Astrocyte (in vitro differentiated cells and primary cell): ENCODE results near the gene C19orf38. TPM values are rescaled to one million over a fixed set of nuclear protein-coding genes. Genes with fewer than 3 reads are reported as not detected.
"Not testable (repeated sequence)": the region's sequence is repeated elsewhere in the genome, so short reads cannot be mapped to it uniquely, and the experiment has no call there.

Experiments
- DNase-seq: peaks from one replicate; pipeline ENCODE4 v3.0.0-alpha.2; 2010; ENCODE audit warnings: low read depth
- FAIRE-seq: peaks from 2 replicates; lab custom pipeline; 2011; peaks lifted over from hg19 to GRCh38; lab: Jason Lieb, UNC
- H2AFZ ChIP-seq: 2 replicates; pipeline ENCODE4 v1.6.0; 2012; ENCODE audit warnings: low read depth, low read length, inconsistent platforms
- H3K27ac ChIP-seq: 2 replicates; pipeline ENCODE4 v1.5.1; 2011; ENCODE audit warnings: low read depth, low read length, inconsistent platforms
- H3K27me3 ChIP-seq: 2 replicates; pipeline ENCODE4 v1.6.0; 2011; ENCODE audit warnings: low read length, inconsistent platforms; ENCODE audit not compliant: insufficient read depth
- H3K36me3 ChIP-seq: 2 replicates; pipeline ENCODE4 v1.5.1; 2011; ENCODE audit warnings: low read length, inconsistent platforms; ENCODE audit not compliant: insufficient read depth
- H3K4me1 ChIP-seq: 2 replicates; pipeline ENCODE4 v1.5.1; 2011; ENCODE audit warnings: low read length, inconsistent platforms; ENCODE audit not compliant: insufficient read depth
- H3K4me2 ChIP-seq: 2 replicates; pipeline ENCODE4 v1.6.0; 2012; ENCODE audit warnings: low read length, inconsistent platforms
- H3K4me3 ChIP-seq: 2 replicates; pipeline ENCODE4 v1.5.1; 2011; ENCODE audit warnings: low read depth, mild to moderate bottlenecking, low read length, inconsistent platforms; ENCODE audit not compliant: insufficient read depth
- H3K79me2 ChIP-seq: 2 replicates; pipeline ENCODE4 v1.6.0; 2012; ENCODE audit warnings: mild to moderate bottlenecking, low read length, inconsistent platforms; ENCODE audit not compliant: insufficient read depth
- H3K9ac ChIP-seq: 2 replicates; pipeline ENCODE4 v1.6.0; 2012; ENCODE audit warnings: mild to moderate bottlenecking, low read length, inconsistent platforms
- H3K9me3 ChIP-seq: 2 replicates; pipeline ENCODE4 v1.5.1; 2012; ENCODE audit warnings: low read depth, mild to moderate bottlenecking, low read length, inconsistent platforms; ENCODE audit not compliant: insufficient read depth
- H4K20me1 ChIP-seq: 2 replicates; pipeline ENCODE4 v1.6.0; 2012; ENCODE audit warnings: low read length, inconsistent platforms; ENCODE audit not compliant: insufficient read depth
- H3K27ac Mint-ChIP-seq: one replicate; pipeline ENCODE4 v1.8.0; 2021; ENCODE audit warnings: mild to moderate bottlenecking, mixed read lengths; ENCODE audit not compliant: unreplicated experiment
- H3K27me3 Mint-ChIP-seq: one replicate; pipeline ENCODE4 v1.8.0; 2021; ENCODE audit warnings: low read depth, mixed read lengths; ENCODE audit not compliant: unreplicated experiment
- H3K36me3 Mint-ChIP-seq: one replicate; pipeline ENCODE4 v1.8.0; 2021; ENCODE audit warnings: low read depth, mixed read lengths; ENCODE audit not compliant: unreplicated experiment
- H3K4me1 Mint-ChIP-seq: one replicate; pipeline ENCODE4 v1.8.0; 2021; ENCODE audit warnings: low read depth, mixed read lengths; ENCODE audit not compliant: unreplicated experiment
- H3K4me3 Mint-ChIP-seq: one replicate; pipeline ENCODE4 v1.8.0; 2021; ENCODE audit warnings: mild to moderate bottlenecking, moderate library complexity, mixed read lengths; ENCODE audit not compliant: unreplicated experiment
- H3K9me3 Mint-ChIP-seq: one replicate; pipeline ENCODE4 v1.8.0; 2021; ENCODE audit warnings: mild to moderate bottlenecking, mixed read lengths; ENCODE audit not compliant: unreplicated experiment
- EZH2 ChIP-seq: IDR thresholded peaks from 2 replicates; pipeline ENCODE4 v1.6.1; 2012; ENCODE audit warnings: mild to moderate bottlenecking, low read length, inconsistent platforms; ENCODE audit not compliant: insufficient read depth
- total RNA-seq: library from RNA; stranded (reverse); gene quantifications from 2 replicates; pipeline ENCODE4 v1.2.1, GENCODE V29; 2021
- TF ChIP-seq, protein P1 (sequence below): IDR thresholded peaks from 2 replicates; pipeline ENCODE4 v1.5.1; 2011; ENCODE audit warnings: low read depth, mild to moderate bottlenecking, inconsistent platforms, low read length, moderate library complexity; ENCODE audit not compliant: insufficient read depth

Gene C19orf38
- total RNA-seq, 1 donor from 2014 or later = 0.23 TPM

DNA sequence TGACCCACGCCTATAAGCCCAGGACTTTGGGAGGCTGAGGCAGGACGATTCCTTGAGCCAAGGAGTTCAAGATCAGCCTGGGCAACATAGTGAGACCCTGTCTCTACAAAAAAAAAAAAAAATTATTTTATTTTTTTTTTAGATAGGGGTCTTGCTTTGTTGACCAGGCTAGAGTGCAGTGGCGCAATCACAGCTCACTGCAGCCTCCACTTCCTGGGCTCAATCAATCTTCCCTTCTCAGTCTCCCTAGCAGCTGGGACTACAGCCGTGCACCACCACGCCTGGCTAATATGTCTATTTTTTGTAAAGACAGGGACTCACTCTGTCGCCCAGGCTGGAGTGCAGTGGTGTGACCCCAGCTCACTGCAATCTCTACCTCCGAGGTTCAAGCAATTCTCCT lies 4.7 kb downstream of the C19orf38 start:
- Histone ChIP-seq H4K20me1 (no peaks in the 10 kb centered on the region), H3K27me3 (no peaks in the 10 kb centered on the region), H3K4me3 (no peak overlapping the region), H3K9me3 (no peaks in the 10 kb centered on the region), H3K79me2 (no peaks in the 10 kb centered on the region), H3K4me1 (no peaks in the 10 kb centered on the region), H3K4me2 (no peak overlapping the region), H3K9ac (no peak overlapping the region), H3K27ac (no peak overlapping the region), H3K36me3 (no peaks in the 10 kb centered on the region), H2AFZ (no peak overlapping the region)
- no peaks in the 10 kb centered on the region for H3K4me1 Mint-ChIP-seq
- DNase-seq (no peak), FAIRE-seq (no peak)
- no peak overlapping the region for H3K27ac Mint-ChIP-seq
- no peaks in the 10 kb centered on the region for H3K9me3 Mint-ChIP-seq
- peaks cover 4% of the 10 kb centered on the region for H3K36me3 Mint-ChIP-seq
- TF ChIP-seq, protein P1, sequence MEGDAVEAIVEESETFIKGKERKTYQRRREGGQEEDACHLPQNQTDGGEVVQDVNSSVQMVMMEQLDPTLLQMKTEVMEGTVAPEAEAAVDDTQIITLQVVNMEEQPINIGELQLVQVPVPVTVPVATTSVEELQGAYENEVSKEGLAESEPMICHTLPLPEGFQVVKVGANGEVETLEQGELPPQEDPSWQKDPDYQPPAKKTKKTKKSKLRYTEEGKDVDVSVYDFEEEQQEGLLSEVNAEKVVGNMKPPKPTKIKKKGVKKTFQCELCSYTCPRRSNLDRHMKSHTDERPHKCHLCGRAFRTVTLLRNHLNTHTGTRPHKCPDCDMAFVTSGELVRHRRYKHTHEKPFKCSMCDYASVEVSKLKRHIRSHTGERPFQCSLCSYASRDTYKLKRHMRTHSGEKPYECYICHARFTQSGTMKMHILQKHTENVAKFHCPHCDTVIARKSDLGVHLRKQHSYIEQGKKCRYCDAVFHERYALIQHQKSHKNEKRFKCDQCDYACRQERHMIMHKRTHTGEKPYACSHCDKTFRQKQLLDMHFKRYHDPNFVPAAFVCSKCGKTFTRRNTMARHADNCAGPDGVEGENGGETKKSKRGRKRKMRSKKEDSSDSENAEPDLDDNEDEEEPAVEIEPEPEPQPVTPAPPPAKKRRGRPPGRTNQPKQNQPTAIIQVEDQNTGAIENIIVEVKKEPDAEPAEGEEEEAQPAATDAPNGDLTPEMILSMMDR = no peak
- no peak for TF ChIP-seq EZH2
- peaks cover 6% of the 10 kb centered on the region for H3K27me3 Mint-ChIP-seq
- no peak overlapping the region for H3K4me3 Mint-ChIP-seq

DNA sequence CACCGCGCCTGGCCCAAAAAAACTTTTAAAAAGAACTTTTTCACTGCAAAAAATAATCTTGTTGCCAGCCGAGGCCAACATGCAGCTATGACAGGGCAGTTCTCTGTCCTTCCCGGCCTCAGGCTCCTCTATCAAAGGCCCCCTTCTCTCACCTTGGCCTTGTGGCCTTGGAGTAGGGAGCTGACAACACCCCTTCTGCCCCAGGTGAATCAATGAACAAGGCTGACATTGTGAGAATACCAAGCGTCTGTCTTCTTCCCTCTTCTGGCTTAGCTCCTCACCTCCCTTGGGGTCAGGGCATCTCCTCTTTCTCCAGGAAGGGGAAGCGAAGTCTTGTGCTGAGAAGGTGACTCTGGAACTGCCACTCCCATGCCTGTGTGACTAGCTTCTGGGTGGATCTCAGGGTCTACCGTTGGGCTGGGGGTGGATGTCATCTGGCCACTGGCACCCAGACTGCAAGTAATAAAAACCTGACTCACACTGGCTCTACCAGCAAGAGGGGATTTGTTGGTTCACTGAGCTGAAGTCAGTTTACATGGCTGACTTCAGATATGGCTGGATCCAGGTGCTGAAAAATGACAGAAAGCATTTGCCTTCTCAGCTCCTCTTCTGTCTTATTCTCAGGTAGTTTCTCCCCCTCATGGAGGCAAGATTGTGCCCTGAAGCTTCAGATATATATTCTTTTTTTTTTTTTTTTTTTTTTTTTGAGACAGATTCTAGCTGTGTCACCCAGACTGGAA lies 6.3 kb downstream of the C19orf38 start:
- Histone ChIP-seq H3K4me3 (no peak overlapping the region), H3K9ac (no peak overlapping the region), H2AFZ (no peak overlapping the region), H3K4me1 (no peaks in the 10 kb centered on the region), H3K27ac (no peak overlapping the region), H3K27me3 (no peaks in the 10 kb centered on the region), H3K36me3 (no peaks in the 10 kb centered on the region), H3K4me2 (no peak overlapping the region), H3K79me2 (no peaks in the 10 kb centered on the region), H4K20me1 (no peaks in the 10 kb centered on the region), H3K9me3 (no peaks in the 10 kb centered on the region)
- Mint-ChIP-seq H3K4me3 (no peak overlapping the region), H3K9me3 (no peaks in the 10 kb centered on the region), H3K27ac (no peak overlapping the region), H3K4me1 (no peaks in the 10 kb centered on the region), H3K36me3 (peaks cover 4% of the 10 kb centered on the region), H3K27me3 (peaks cover 3% of the 10 kb centered on the region)
- no peak for FAIRE-seq
- TF ChIP-seq, protein P1 = no peak
- TF ChIP-seq EZH2 = no peak
- no peak for DNase-seq

DNA sequence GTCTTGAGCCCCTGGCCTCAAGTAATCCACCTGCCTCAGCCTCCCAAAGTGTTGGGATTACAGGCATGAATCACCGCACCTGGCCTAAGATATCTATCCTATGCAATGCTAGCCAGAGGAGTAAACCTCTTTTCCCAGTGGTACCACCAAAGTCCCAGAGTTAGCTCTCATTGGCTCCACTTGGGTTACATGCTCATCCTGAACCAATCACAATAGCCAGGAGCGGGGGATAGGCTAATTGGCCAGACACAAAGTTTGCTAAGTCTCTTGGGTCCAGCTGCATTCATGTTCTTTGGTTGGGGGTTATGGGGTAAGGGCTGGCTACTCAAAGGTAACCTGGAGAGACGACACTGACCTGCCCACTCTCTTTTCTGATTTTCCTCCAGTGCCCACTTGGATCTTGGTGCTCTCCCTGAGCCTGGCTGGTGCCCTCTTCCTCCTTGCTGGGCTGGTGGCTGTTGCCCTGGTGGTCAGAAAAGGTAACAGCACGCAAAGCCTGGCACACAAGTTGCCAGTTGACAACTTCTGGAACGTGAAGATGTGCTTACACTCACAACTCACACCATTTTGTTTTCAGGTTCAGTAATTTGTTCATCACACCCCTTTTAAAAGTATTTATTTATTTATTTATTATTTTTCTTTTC lies 7.8 kb downstream of the C19orf38 start:
- Histone ChIP-seq H3K27me3 (no peaks in the 10 kb centered on the region), H3K9me3 (no peaks in the 10 kb centered on the region), H3K27ac (no peak overlapping the region), H3K79me2 (no peaks in the 10 kb centered on the region), H3K36me3 (no peaks in the 10 kb centered on the region), H3K4me1 (no peaks in the 10 kb centered on the region), H2AFZ (no peak overlapping the region), H3K4me3 (no peak overlapping the region), H3K9ac (no peak overlapping the region), H4K20me1 (no peaks in the 10 kb centered on the region), H3K4me2 (no peak overlapping the region)
- no peak for TF ChIP-seq EZH2
- TF ChIP-seq, protein P1 = peak; percentile 29
- Mint-ChIP-seq H3K36me3 (peaks cover 4% of the 10 kb centered on the region), H3K27ac (no peak overlapping the region), H3K27me3 (peaks cover 3% of the 10 kb centered on the region), H3K4me3 (no peak overlapping the region), H3K4me1 (no peaks in the 10 kb centered on the region), H3K9me3 (no peaks in the 10 kb centered on the region)
- FAIRE-seq = no peak
- DNase-seq = no peak

DNA sequence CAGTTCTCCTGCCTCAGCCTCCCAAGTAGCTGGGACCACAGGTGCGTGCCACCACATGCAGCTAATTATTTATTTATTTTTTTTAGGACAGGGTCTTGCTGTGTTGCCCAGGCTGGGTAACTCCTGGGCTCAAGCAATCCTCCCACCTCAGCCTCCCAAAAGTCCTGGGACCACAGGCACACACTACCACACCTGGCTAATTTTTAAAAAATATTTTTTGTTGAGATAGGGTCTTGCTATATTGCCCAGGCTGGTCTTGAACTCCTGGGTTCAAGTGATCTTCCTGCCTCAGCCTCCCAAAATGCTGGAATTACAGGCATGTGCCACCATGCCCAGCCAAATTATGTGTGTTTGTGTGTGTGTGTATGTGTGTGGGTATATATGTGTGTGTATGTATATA lies 8.7 kb downstream of the C19orf38 start:
- not testable (repeated sequence) for H3K36me3 ChIP-seq, H3K4me2 ChIP-seq, H3K4me3 ChIP-seq, H3K9me3 Mint-ChIP-seq, H3K4me1 ChIP-seq, H3K36me3 Mint-ChIP-seq, H3K27ac Mint-ChIP-seq, H3K4me3 Mint-ChIP-seq, H2AFZ ChIP-seq, H3K27ac ChIP-seq, H3K27me3 Mint-ChIP-seq, FAIRE-seq, H3K4me1 Mint-ChIP-seq, H3K9me3 ChIP-seq, H3K27me3 ChIP-seq, H4K20me1 ChIP-seq, DNase-seq, H3K79me2 ChIP-seq, H3K9ac ChIP-seq
